Activated CD4-positive, CD25-positive, alpha-beta regulatory T cell treated with anti-CD3 and anti-CD28 coated beads, Interleukin-2, amount 50 U/mL, for 72 hours (primary cell): Measurements from ENCODE around the gene ZNF496.

Experiments
- DNase-seq: peaks from one replicate; pipeline ENCODE4 v3.0.0; 2021

ZNF496 gene

DNA sequence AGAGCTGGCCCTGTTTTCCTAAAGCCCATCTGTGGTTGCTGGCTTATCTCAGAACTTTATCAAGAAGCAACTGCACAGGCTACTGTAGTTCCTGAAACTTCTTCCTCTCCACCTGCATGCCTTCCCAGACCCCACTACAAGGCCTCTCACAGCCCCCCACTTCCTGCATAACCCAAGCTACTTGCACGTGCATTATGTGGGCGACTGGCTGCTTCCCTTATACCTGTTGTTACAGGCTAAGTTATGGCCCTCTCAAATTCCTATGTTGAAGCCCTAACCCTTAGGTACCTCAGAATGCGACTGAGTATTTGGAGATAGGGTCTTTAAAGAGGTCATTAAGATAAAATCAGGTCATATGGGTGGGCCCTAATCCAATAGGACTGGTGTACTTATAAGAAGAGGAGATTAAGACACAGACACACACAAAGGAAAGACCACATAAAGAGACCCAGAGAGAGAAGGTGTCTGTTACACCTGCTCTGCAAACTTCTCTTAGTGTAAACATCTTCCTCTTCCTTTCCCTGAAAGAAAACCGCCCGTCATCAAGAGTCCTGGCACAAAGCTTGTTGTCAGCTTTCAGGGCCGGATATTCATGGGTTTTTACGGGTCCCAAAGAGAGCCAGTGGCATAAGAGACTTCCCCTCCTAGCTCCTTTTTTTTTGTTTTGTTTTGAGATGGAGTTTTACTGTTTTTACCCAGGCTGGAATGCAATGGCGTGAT lies 5.1 kb downstream of the ZNF496 start:
- DNase-seq = no peak

- DNase-seq = no peak
These were observed 6.7 kb downstream of the ZNF496 start for GRCh38 chr1:247324923-247325322.

DNA sequence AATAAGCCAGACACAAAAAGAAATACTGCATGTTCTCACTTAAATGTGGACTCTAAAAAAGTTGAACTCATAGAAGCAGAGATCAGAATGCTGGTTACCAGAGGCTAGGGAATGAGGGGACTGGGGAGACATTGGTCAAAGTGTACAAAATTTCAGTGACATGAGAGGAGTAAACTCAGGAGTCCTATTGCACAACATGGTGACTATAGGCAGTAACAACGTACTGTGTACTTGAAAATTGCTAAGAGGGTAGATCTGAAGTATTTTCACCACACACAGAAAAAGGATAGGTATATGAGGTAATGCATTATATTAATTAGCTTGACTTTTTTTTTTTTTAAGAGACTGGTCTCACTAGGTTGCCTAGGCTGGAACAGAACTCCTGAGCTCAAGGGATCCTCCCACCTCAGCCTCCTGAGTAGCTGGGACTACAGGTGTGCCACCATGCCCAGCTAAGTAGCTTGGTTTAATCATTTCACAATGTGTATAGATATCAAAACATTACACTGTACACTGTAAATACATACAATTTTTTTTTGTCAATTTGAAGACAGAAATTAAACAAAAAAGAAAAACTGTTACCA lies 7.4 kb downstream of the ZNF496 start:
- DNase-seq = no peak

DNA sequence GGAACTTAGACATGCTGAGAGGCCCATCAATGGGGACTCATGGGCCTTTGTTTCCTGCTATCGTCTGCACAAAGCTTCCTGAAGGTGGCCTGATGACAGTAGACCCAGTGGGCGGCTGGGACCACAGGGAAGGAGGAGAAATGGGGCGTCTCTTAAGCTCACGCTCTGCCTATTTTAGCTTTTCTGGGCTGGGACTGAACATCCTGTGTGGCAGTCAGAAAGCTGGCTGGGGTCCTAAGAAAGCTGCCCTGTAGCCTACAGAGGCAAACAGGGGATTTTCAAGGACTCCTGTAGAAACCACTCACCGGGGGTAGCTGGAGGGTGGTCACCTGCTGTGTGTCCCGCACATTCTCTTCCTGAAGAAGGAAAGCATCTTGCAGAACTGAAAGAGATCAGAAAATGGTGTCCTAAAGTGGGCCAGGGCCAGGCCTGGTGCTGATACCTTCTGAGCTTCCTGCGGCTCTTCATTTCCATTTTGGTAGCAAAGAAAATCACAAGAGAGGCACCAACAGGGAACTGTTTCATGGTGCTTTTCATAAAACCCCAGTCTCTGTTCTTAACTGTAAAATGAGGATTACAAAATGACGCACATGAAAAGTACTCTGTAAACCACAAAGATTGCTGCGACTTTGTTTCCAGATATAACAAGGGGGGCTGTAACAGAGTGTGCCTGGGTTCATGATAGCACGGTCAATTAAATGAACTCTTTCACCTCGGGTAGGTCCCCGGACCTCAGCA lies 8.6 kb downstream of the ZNF496 start:
- no peak for DNase-seq

GRCh38 chr1:247322442-247322841 lies 9.2 kb downstream of the ZNF496 start:
- DNase-seq = no peak

GRCh38 chr1:247317702-247318101 lies 14.0 kb downstream of the ZNF496 start:
- DNase-seq = no peak

- no peak for DNase-seq
These were observed 15.0 kb downstream of the ZNF496 start for GRCh38 chr1:247316590-247317197.

- DNase-seq = no peak
These were observed 27.6 kb downstream of the ZNF496 start for GRCh38 chr1:247304031-247304430.

DNA sequence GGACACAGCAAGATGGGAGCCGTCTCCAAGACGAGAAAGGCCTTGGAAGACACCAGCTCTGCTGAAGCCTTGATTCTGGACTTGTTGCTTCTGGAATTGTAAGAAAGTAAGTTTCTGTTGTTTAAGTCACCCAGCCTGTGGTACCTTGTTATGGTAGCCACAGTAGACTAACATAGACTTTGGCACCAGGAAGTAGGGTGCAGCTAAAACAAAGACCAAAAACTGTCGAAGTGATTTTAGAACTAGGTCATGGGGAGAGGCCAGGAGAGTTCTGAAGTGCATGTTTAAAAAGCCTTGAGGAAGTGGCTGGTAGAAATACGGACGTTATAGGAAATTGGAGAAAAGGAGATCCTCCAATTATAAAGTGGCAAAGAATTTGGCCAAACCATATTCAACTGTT lies 28.5 kb downstream of the ZNF496 start:
- no peak for DNase-seq

DNA sequence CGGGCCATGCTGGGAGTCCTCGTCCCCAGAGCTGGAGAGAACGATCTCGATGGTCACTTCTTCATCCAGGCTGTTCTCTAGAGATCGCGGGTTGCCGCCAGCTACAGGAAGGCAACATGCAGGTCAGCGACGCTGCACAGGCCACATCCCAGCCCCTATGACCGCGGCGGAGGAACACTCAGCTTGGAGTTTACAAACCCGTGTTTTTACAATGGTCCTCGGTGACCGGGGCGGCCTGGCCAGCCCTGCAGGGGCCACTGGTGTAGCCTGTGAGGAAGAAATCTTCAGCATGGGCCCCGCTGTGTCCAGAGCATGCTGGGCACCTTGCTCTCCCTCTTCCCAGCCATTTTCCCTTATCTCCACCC lies 30.5 kb downstream of the ZNF496 start:
- no peak for DNase-seq

DNA sequence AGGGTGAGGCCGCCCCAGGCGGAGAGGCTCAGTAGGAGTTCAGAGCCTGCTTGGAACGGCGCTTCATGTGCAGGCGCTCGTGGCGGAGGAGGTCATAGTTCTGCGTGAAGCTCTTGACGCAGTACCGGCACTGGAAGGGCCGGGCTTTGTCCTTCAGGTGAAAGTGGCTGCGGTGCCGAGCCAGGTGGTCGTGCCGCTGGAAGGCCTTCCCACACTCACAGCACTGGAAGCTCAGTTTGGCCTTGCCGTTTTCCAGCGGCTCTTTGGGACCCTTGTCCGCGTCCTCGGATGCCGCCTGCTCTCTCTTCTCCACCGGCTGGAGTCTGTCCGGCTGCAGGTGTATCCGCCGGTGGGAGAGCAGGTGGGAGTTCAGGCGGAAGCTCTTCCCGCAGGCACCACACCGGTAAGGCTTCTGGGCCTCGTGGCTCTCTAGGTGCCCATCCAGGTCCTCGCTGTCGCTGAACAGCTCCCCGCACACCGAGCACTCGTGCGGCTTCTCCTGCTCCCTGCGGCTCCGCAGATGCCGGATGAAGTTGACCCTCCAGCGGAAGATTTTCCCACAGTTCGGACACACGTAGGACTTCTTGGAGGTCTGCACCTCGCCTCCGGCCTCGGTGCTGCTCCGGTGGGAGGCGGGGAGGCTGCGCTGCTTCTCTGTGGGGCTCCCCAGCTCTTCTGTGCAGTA lies 31.0 kb downstream of the ZNF496 start:
- DNase-seq = no peak

GRCh38 chr1:247299723-247300381 lies 31.8 kb downstream of the ZNF496 start:
- DNase-seq = no peak

- no peak for DNase-seq
These were observed 33.0 kb downstream of the ZNF496 start for GRCh38 chr1:247298701-247299100.

- DNase-seq = no peak
These were observed 33.6 kb downstream of the ZNF496 start for GRCh38 chr1:247298124-247298481.

DNA sequence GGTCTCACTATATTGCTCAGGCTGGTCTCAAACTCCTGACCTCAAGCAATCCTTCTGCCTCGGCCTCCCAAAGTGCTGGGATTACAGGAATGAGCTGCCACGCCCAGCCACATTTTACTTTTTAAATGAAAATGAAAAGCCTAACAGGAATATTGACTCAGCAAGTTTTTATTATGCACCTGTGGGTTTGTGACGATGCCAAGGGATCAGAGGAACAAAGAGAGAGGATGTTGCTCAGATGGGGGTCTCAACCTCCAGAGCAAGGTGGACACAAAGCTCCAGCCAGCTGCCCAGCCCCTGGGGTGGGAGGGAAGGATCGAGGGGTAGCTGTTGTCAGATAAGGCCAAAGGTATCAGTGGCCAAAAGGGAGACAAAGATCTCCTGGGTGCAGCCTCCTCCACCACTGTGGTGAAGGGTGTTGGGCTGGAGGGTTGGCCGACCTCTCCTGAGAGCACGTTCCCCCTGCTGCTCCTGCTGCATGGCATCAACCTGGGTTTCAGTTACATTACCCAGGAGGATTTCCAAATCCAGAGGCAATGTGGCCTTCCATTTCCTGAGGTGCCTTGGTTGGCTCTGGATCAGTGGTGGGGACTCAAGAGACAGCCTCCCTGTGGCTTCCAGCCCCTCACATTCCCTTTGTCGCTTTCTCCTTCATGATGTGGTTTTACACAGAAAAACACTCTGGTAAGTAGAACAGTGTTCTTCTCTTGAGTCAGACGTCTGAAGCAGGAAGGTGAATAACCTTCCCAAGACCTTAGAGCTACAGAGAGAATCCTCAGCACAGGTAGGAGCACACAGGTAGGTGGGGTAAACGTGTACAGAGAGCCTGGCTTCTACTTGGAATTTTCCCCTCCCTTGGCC lies 34.2 kb downstream of the ZNF496 start:
- no peak for DNase-seq

- no peak for DNase-seq
These were observed 35.0 kb downstream of the ZNF496 start for GRCh38 chr1:247296599-247297180.

- no peak for DNase-seq
These were observed 35.9 kb downstream of the ZNF496 start for GRCh38 chr1:247295746-247296145.

DNA sequence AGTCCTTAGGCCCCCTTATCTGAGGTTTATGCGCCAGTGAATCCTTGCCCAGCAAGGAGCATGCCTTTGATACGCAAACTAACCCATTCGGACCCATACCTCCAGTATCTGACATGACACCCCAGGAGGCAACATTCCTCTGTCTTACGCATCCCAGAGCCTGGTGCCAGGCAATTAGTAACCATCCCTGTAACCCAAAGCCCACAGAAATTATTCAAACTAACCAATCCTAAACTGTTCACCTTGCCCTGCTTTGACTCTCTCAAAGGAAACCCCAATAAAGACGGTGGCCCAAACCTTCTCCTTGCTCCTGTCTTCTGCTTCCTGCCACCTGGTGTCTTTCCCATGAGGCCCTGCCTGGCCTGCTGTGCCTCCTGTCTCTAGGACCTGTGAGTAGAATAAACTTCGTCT lies 36.4 kb downstream of the ZNF496 start:
- no peak for DNase-seq

DNA sequence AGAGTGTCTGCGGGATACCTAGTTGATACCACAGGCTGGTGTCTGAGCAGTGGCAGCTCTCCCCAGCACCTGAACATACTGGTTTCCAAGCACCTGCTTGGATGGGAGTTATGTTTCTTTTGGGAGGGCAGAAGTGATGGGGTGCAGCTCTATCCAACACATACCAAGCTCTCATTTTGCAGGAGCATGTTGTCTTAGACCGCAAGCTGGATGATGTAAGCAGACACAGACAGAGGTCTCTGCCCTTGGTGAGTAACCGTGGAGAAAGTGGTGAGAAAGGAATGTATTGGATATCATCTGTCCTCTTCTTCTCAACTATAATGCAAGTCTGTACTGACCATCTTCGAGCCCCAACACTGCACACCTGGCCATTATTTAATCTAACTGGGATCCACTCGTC lies 37.4 kb downstream of the ZNF496 start:
- DNase-seq = no peak

DNA sequence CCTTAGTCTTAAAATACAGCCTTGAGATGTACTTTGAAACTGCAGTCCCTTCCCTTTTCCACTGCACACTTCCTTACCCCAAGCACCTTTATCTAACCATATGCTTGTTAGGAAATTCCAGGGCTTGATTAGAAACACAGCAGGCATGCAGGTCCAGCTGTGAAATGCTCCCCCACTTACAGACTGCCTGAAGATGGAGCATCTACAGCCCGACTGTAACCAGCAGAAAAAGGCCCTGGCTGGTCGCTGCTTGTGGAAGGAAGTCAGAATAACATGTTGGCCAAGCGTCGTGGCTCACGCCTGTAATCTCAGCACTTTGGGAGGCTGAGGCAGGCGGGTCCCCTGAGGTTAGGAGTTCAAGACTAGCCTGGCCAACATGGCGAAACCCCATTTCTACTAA lies 38.6 kb downstream of the ZNF496 start:
- DNase-seq = no peak

- DNase-seq = no peak
These were observed 39.7 kb downstream of the ZNF496 start for GRCh38 chr1:247291833-247292561.
